ENCODE results near the gene PPIB.

DNA sequence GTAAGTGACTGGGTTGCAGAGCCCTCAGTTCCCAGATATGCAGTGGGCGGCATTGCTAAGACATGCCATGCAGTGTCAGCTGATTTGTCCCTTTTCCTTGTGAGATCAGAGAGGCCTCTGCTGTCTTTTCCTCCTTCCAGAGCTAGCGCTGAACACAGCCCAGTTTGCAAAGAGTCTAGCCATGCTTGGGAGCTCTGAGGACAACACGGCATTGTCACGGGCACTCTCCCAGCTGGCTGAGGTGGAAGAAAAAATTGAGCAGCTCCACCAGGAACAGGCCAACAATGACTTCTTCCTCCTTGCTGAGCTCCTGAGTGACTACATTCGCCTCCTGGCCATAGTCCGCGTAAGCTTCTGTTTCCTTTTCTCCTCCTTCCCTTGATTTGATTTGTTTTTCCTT, 31.3 kb downstream of the PPIB start:
- TF ChIP-seq POLR2A (IDR thresholded peaks at IDR 0.05; ENCODE audit: low read depth, low read length) (no peak), TAF1 (IDR thresholded peaks at IDR 0.05; ENCODE audit: low read depth, low read length) (no peak), SPI1 (IDR thresholded peaks at IDR 0.05; ENCODE audit: low read depth, low read length) (no peak)

All from GM12891 (cell line).